A673 (cell line): ENCODE results near the gene ADAMTS5. TPM values are rescaled to one million over a fixed set of nuclear protein-coding genes. Genes with fewer than 3 reads are reported as not detected.

Experiments
- Bru-seq: library from RNA; stranded (reverse); fragments of 400-500 nt; gene quantifications from one replicate; lab custom pipeline; 2021; lab: Mats Ljungman, UMichigan
- BruChase-seq, 2 experiments: library from RNA; stranded (reverse); fragments of 400-500 nt; gene quantifications; one replicate each; lab custom pipeline; 2021; lab: Mats Ljungman, UMichigan
- BruUV-seq: library from RNA; stranded (reverse); fragments of 400-500 nt; replicated peaks from 2 replicates; lab custom pipeline; 2021; lab: Mats Ljungman, UMichigan
- CTCF ChIA-PET: fragments of 300-600 bp; sonication (Branson Sonifier 250); formaldehyde crosslinking; loops from one replicate; lab custom pipeline; 2022; ENCODE audit warnings: antibody characterized with exemption; lab: Charles Lee
- POLR2A ChIA-PET: fragments of 300-600 bp; sonication (Branson Sonifier 250); formaldehyde crosslinking; loops from one replicate; lab custom pipeline; 2022; ENCODE audit warnings: antibody characterized with exemption; ENCODE audit not compliant: low non-redundant PET; lab: Charles Lee
- DNase-seq: peaks from one replicate; pipeline ENCODE4 v3.0.0-alpha.2; 2015; ENCODE audit warnings: low spot score
- H3K27ac ChIP-seq: fragments of 200-600 bp; sonication (generic); 2 replicates; pipeline ENCODE4 v1.5.1; 2016; ENCODE audit warnings: mixed run types, low read depth, mild to moderate bottlenecking, mixed read lengths, antibody characterized with exemption, low read length; ENCODE audit not compliant: poor library complexity, severe bottlenecking
- H3K27me3 ChIP-seq: fragments of 200-600 bp; sonication (generic); replicated peaks from 2 replicates; pipeline ENCODE4 v1.6.1; 2017; ENCODE audit warnings: mixed run types, low read depth, mild to moderate bottlenecking, mixed read lengths, antibody characterized with exemption, low read length; ENCODE audit not compliant: insufficient read depth, poor library complexity
- H3K36me3 ChIP-seq: fragments of 200-600 bp; sonication (generic); 2 replicates; pipeline ENCODE4 v1.6.1; 2016; ENCODE audit warnings: mixed run types, mild to moderate bottlenecking, mixed read lengths, antibody characterized with exemption, low read length; ENCODE audit not compliant: insufficient read depth, poor library complexity, severe bottlenecking
- H3K4me1 ChIP-seq: fragments of 200-600 bp; sonication (generic); 2 replicates; pipeline ENCODE4 v1.6.1; 2017; ENCODE audit warnings: mixed run types, mild to moderate bottlenecking, mixed read lengths, antibody characterized with exemption, low read length; ENCODE audit not compliant: insufficient read depth, poor library complexity, severe bottlenecking
- H3K4me3 ChIP-seq: fragments of 200-600 bp; sonication (generic); 2 replicates; pipeline ENCODE4 v1.5.1; 2016; ENCODE audit warnings: low read depth, mixed run types, mild to moderate bottlenecking, mixed read lengths, low read length; ENCODE audit not compliant: poor library complexity, severe bottlenecking
- H3K9me3 ChIP-seq: fragments of 200-600 bp; sonication (generic); 2 replicates; pipeline ENCODE4 v1.6.1; 2016; ENCODE audit warnings: mixed run types, low read depth, mild to moderate bottlenecking, mixed read lengths, antibody characterized with exemption, low read length; ENCODE audit not compliant: poor library complexity, severe bottlenecking
- CTCF ChIP-seq: fragments of 300-800, 200-600 bp; sonication (generic); conservative IDR thresholded peaks from 2 replicates; pipeline ENCODE4 v1.5.1; 2017; ENCODE audit warnings: low read depth, mild to moderate bottlenecking, antibody characterized with exemption, low read length, moderate library complexity, mixed read lengths
- EZH2 ChIP-seq: fragments of 200-600 bp; sonication (generic); IDR thresholded peaks from 2 replicates; pipeline ENCODE4 v1.6.1; 2017; ENCODE audit warnings: borderline replicate concordance, low read depth, mild to moderate bottlenecking, mixed read lengths, antibody characterized with exemption, low read length; ENCODE audit not compliant: poor library complexity, severe bottlenecking
- intact Hi-C: fragments of 100-400 bp; cut with micrococcal nuclease; formaldehyde crosslinking; loops from one replicate; pipeline ENCODE4 v1.10.0; 2022; ENCODE audit not compliant: unreplicated experiment
- long read RNA-seq: library from polyadenylated mRNA; stranded (forward); transcript quantifications from one replicate; pipeline ENCODE4 v2.0.0, GENCODE V29; 2022
- total RNA-seq: library from RNA; stranded (reverse); gene quantifications from 2 replicates; pipeline ENCODE4 v1.2.3, GENCODE V29; 2021

The ADAMTS5 gene
- total RNA-seq (not detected in 2 replicates), Bru-seq, nascent RNA (percentile 2 among the genes with signal in this experiment), BruChase-seq, experiment 1, labeled RNA remaining after a 2-hour chase (percentile 2 among the genes with signal in this experiment), BruChase-seq, experiment 2, labeled RNA remaining after a 6-hour chase (percentile 4 among the genes with signal in this experiment)
- long read RNA-seq: 0 reads

GRCh38 chr21:26967062-26967913 is at the start of gene ADAMTS5:
Gene ADAMTS5 (minus strand): TSS chr21:26967088. CDS start chr21:26966391, 697 bp downstream.
- Histone ChIP-seq H3K9me3 (no peaks in the 10 kb centered on the region), H3K27me3 (peaks cover 100% of the 10 kb centered on the region), H3K4me3 (peak within 1 kb of the TSS; percentile 19), H3K27ac (no peak within 1 kb of the TSS), H3K4me1 (peaks cover 5% of the 10 kb centered on the region), H3K36me3 (no peaks in the 10 kb centered on the region)
- ChIA-PET CTCF (no interaction called here), POLR2A (interaction anchor here (0.6 kb wide), 1 partner anchor 122 kb away, joined by 6 read pairs; no protein-coding TSS in a partner anchor)
- no peak for TF ChIP-seq CTCF
- TF ChIP-seq EZH2: peak; percentile 80
- intact Hi-C loops: no loop called here
- DNase-seq: peak; percentile 50
- BruUV-seq: no TSS peak

- POLR2A ChIA-PET: no interaction called here
- no peaks in the 10 kb centered on the region for H3K9me3 ChIP-seq
- H3K27me3 ChIP-seq: no peaks in the 10 kb centered on the region
- H3K4me1 ChIP-seq: no peaks in the 10 kb centered on the region
- CTCF ChIA-PET: no interaction called here
- no peaks in the 10 kb centered on the region for H3K36me3 ChIP-seq
- DNase-seq: no peak
- no TSS peak for BruUV-seq
- no peak overlapping the region for H3K4me3 ChIP-seq
- no peak for TF ChIP-seq CTCF
- no peak for TF ChIP-seq EZH2
- no peak overlapping the region for H3K27ac ChIP-seq
- intact Hi-C loops: no loop called here
Measured at GRCh38 chr21:27001526-27001925, 34.6 kb upstream of the ADAMTS5 start.

- CTCF ChIA-PET: no interaction called here
Measured at GRCh38 chr21:26983576-26983975, 16.7 kb upstream of the ADAMTS5 start.

More at GRCh38 chr21:26983576-26983975, 16.7 kb upstream of the ADAMTS5 start:
- Histone ChIP-seq H3K36me3 (no peaks in the 10 kb centered on the region), H3K4me3 (no peak overlapping the region), H3K4me1 (no peaks in the 10 kb centered on the region), H3K27ac (no peak overlapping the region), H3K9me3 (no peaks in the 10 kb centered on the region), H3K27me3 (no peaks in the 10 kb centered on the region)
- DNase-seq: no peak
- BruUV-seq: no TSS peak
- no peak for TF ChIP-seq EZH2
- intact Hi-C loops: no loop called here
- POLR2A ChIA-PET: no interaction called here
